H1 (cell line): ENCODE data around the gene TCF7. TPM values are rescaled to one million over a fixed set of nuclear protein-coding genes. Genes with fewer than 3 reads are reported as not detected.

ENCODE experiments used
- BACH1 ChIP-seq: IDR thresholded peaks from 2 replicates; pipeline ENCODE4 v1.6.1; 2012; ENCODE audit warnings: low read length, improper control_type of control experiment
- BRCA1 ChIP-seq: IDR thresholded peaks from 2 replicates; pipeline ENCODE4 v1.6.1; 2012; ENCODE audit warnings: low read depth, low read length, improper control_type of control experiment
- CREB1 ChIP-seq: IDR thresholded peaks from 2 replicates; pipeline ENCODE4 v1.6.1; 2012; ENCODE audit warnings: inconsistent platforms
- FOSL1 ChIP-seq: IDR thresholded peaks from 2 replicates; pipeline ENCODE4 v1.6.1; 2011; ENCODE audit warnings: mild to moderate bottlenecking, low read depth, low read length, moderate library complexity; ENCODE audit not compliant: insufficient read depth
- GTF2F1 ChIP-seq: IDR thresholded peaks from 2 replicates; pipeline ENCODE4 v1.6.1; 2012; ENCODE audit warnings: low read depth, low read length, improper control_type of control experiment, borderline replicate concordance
- JUN ChIP-seq: IDR thresholded peaks from 2 replicates; pipeline ENCODE4 v1.6.1; 2011; ENCODE audit warnings: low read depth, mild to moderate bottlenecking, improper control_type of control experiment, low read length
- KDM1A ChIP-seq: fragments of 200-600, 300-600 bp; sonication (generic); IDR thresholded peaks from 2 replicates; pipeline ENCODE4 v1.7.1; 2016; ENCODE audit warnings: mild to moderate bottlenecking, low read length, borderline replicate concordance
- KDM4A ChIP-seq: IDR thresholded peaks from one replicate; pipeline ENCODE4 v1.7.1; 2012; ENCODE audit warnings: low read depth, mild to moderate bottlenecking, moderate library complexity, low read length, inconsistent platforms; ENCODE audit not compliant: severe bottlenecking
- RNF2 ChIP-seq: fragments of 200-900, 300-1000 bp; sonication (generic); IDR thresholded peaks from 2 replicates; pipeline ENCODE4 v1.7.1; 2016; ENCODE audit warnings: borderline replicate concordance, low read depth, mild to moderate bottlenecking, antibody characterized with exemption, low read length; ENCODE audit not compliant: poor library complexity, severe bottlenecking; ENCODE audit errors: missing control alignments
- SIX5 ChIP-seq: IDR thresholded peaks from 2 replicates; pipeline ENCODE4 v1.6.1; 2011; ENCODE audit warnings: mild to moderate bottlenecking, low read depth, low read length
- SUZ12 ChIP-seq: fragments of 200-600 bp; sonication (generic); IDR thresholded peaks from 2 replicates; pipeline ENCODE4 v1.6.1; 2012; ENCODE audit warnings: mild to moderate bottlenecking, inconsistent platforms, low read length, moderate library complexity, mixed read lengths
- TEAD4 ChIP-seq: IDR thresholded peaks from 2 replicates; pipeline ENCODE4 v1.6.1; 2012; ENCODE audit warnings: low read depth, low read length, inconsistent platforms, mixed read lengths
- polyA plus RNA-seq, 7 experiments: library from polyadenylated mRNA; depleted of rRNA in 3 of 7; stranded (reverse) in 5 of 7; unstranded in 2 of 7; fragments of >200 nt in 5 of 7; fragments of 200-250 nt in 2 of 7; gene quantifications; 1 replicate in 5 of 7; 2 replicates in 1 of 7; 4 replicates in 1 of 7; pipeline versions ENCODE4 v1.2.1 to v1.2.3, GENCODE V29; 2011 to 2013; ENCODE audit warnings: missing spikeins in 2 of 7, mixed read lengths in 2 of 7
- total RNA-seq: library from RNA; stranded (reverse); fragmentation: NEBNext Ultra II Directional; extraction: Animal tissue kit (Norgen Biotek cat#: 25700); gene quantifications from 2 replicates; pipeline ENCODE4 v1.2.1, GENCODE V29; 2021
- TF ChIP-seq, protein P1 (sequence below): fragments of 300-600 bp; sonication (generic); IDR thresholded peaks from 2 replicates; pipeline ENCODE4 v1.7.1; 2012; ENCODE audit warnings: low read length, moderate library complexity, mild to moderate bottlenecking, inconsistent platforms; ENCODE audit not compliant: insufficient replicate concordance

The TCF7 gene
- total and polyA plus RNA-seq, 2 of the 8 experiments (the other 6 are each of a cell fraction or from before 2014, with no cell fraction given) = 4.7 to 8.5 TPM

DNA sequence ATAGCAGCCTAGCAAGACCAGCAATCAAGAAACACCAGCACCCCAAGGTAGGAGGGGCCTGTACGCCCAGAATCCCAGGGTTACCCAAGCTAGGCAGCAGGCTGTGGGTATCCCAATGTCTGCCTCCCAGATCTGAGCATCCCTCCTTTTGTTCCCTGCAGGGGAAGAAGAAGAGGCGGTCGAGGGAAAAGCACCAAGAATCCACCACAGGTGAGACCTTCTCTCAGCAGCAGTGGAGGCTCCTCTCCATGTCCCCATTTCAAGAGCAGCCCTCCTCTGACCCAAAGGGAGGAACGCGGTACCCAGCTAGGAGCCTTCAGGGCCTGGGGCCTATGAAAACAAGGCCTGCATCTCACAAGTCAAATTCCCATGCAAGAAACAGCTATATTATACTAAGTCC, 28.9 kb downstream of the TCF7 start (continued):
- TF ChIP-seq, protein P1, sequence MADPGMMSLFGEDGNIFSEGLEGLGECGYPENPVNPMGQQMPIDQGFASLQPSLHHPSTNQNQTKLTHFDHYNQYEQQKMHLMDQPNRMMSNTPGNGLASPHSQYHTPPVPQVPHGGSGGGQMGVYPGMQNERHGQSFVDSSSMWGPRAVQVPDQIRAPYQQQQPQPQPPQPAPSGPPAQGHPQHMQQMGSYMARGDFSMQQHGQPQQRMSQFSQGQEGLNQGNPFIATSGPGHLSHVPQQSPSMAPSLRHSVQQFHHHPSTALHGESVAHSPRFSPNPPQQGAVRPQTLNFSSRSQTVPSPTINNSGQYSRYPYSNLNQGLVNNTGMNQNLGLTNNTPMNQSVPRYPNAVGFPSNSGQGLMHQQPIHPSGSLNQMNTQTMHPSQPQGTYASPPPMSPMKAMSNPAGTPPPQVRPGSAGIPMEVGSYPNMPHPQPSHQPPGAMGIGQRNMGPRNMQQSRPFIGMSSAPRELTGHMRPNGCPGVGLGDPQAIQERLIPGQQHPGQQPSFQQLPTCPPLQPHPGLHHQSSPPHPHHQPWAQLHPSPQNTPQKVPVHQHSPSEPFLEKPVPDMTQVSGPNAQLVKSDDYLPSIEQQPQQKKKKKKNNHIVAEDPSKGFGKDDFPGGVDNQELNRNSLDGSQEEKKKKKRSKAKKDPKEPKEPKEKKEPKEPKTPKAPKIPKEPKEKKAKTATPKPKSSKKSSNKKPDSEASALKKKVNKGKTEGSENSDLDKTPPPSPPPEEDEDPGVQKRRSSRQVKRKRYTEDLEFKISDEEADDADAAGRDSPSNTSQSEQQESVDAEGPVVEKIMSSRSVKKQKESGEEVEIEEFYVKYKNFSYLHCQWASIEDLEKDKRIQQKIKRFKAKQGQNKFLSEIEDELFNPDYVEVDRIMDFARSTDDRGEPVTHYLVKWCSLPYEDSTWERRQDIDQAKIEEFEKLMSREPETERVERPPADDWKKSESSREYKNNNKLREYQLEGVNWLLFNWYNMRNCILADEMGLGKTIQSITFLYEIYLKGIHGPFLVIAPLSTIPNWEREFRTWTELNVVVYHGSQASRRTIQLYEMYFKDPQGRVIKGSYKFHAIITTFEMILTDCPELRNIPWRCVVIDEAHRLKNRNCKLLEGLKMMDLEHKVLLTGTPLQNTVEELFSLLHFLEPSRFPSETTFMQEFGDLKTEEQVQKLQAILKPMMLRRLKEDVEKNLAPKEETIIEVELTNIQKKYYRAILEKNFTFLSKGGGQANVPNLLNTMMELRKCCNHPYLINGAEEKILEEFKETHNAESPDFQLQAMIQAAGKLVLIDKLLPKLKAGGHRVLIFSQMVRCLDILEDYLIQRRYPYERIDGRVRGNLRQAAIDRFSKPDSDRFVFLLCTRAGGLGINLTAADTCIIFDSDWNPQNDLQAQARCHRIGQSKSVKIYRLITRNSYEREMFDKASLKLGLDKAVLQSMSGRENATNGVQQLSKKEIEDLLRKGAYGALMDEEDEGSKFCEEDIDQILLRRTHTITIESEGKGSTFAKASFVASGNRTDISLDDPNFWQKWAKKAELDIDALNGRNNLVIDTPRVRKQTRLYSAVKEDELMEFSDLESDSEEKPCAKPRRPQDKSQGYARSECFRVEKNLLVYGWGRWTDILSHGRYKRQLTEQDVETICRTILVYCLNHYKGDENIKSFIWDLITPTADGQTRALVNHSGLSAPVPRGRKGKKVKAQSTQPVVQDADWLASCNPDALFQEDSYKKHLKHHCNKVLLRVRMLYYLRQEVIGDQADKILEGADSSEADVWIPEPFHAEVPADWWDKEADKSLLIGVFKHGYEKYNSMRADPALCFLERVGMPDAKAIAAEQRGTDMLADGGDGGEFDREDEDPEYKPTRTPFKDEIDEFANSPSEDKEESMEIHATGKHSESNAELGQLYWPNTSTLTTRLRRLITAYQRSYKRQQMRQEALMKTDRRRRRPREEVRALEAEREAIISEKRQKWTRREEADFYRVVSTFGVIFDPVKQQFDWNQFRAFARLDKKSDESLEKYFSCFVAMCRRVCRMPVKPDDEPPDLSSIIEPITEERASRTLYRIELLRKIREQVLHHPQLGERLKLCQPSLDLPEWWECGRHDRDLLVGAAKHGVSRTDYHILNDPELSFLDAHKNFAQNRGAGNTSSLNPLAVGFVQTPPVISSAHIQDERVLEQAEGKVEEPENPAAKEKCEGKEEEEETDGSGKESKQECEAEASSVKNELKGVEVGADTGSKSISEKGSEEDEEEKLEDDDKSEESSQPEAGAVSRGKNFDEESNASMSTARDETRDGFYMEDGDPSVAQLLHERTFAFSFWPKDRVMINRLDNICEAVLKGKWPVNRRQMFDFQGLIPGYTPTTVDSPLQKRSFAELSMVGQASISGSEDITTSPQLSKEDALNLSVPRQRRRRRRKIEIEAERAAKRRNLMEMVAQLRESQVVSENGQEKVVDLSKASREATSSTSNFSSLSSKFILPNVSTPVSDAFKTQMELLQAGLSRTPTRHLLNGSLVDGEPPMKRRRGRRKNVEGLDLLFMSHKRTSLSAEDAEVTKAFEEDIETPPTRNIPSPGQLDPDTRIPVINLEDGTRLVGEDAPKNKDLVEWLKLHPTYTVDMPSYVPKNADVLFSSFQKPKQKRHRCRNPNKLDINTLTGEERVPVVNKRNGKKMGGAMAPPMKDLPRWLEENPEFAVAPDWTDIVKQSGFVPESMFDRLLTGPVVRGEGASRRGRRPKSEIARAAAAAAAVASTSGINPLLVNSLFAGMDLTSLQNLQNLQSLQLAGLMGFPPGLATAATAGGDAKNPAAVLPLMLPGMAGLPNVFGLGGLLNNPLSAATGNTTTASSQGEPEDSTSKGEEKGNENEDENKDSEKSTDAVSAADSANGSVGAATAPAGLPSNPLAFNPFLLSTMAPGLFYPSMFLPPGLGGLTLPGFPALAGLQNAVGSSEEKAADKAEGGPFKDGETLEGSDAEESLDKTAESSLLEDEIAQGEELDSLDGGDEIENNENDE = no peak
- no peak for TF ChIP-seq FOSL1
- TF ChIP-seq RNF2 = no peak
- no peak for TF ChIP-seq SUZ12
- no peak for TF ChIP-seq BACH1
- no peak for TF ChIP-seq KDM1A
- TF ChIP-seq TEAD4 = no peak
- TF ChIP-seq CREB1 = no peak
- TF ChIP-seq KDM4A = no peak
- TF ChIP-seq GTF2F1 = no peak
- no peak for TF ChIP-seq BRCA1
- TF ChIP-seq SIX5 = no peak
- no peak for TF ChIP-seq JUN
